HG02884 (cell line): ENCODE data around the gene ASB3.
"Not testable (repeated sequence)": the region's sequence is repeated elsewhere in the genome, so short reads cannot be mapped to it uniquely, and the experiment has no call there.

Source experiments
- ATAC-seq: cut with Tn5 transposase; IDR thresholded peaks from one replicate; pipeline ENCODE4 v1.9.1; 2021; ENCODE audit warnings: mild to moderate bottlenecking, moderate library complexity; ENCODE audit not compliant: unreplicated experiment

The ASB3 gene

GRCh38 chr2:53660886-53661285 is 125.9 kb downstream of the ASB3 start:
- no peak for ATAC-seq

GRCh38 chr2:53658474-53658873 is 128.3 kb downstream of the ASB3 start:
- ATAC-seq, result not testable (repeated sequence)

GRCh38 chr2:53655256-53655655 is 131.5 kb downstream of the ASB3 start:
- ATAC-seq, result no peak

- ATAC-seq, result no peak
Observed at GRCh38 chr2:53654396-53654795, 132.4 kb downstream of the ASB3 start.

GRCh38 chr2:53652131-53652530 is 134.6 kb downstream of the ASB3 start:
- no peak for ATAC-seq

- ATAC-seq, result no peak
Observed at GRCh38 chr2:53646788-53647187, 140.0 kb downstream of the ASB3 start.

GRCh38 chr2:53641290-53641689 is 145.5 kb downstream of the ASB3 start:
- no peak for ATAC-seq

GRCh38 chr2:53640466-53640865 is 146.3 kb downstream of the ASB3 start:
- ATAC-seq, result no peak

- no peak for ATAC-seq
Observed at GRCh38 chr2:53636596-53636995, 150.2 kb downstream of the ASB3 start.

GRCh38 chr2:53636109-53636508 is 150.6 kb downstream of the ASB3 start:
- no peak for ATAC-seq

- ATAC-seq, result no peak
Observed at GRCh38 chr2:53635694-53636093, 151.1 kb downstream of the ASB3 start.

- no peak for ATAC-seq
Observed at GRCh38 chr2:53633441-53633840, 153.3 kb downstream of the ASB3 start.

GRCh38 chr2:53632714-53633113 is 154.0 kb downstream of the ASB3 start:
- no peak for ATAC-seq

GRCh38 chr2:53632126-53632460 is 154.7 kb downstream of the ASB3 start:
- ATAC-seq, result no peak

GRCh38 chr2:53631313-53632125 is 155.2 kb downstream of the ASB3 start:
- ATAC-seq, result no peak

GRCh38 chr2:53630026-53630606 is 156.6 kb downstream of the ASB3 start:
- ATAC-seq, result no peak

- no peak for ATAC-seq
Observed at GRCh38 chr2:53629501-53629900, 157.3 kb downstream of the ASB3 start.

GRCh38 chr2:53629001-53629400 is 157.8 kb downstream of the ASB3 start:
- no peak for ATAC-seq

GRCh38 chr2:53622141-53622540 is 164.6 kb downstream of the ASB3 start:
- ATAC-seq, result no peak

- ATAC-seq, result no peak
Observed at GRCh38 chr2:53620981-53621380, 165.8 kb downstream of the ASB3 start.
